Lung (tissue), 12 donors: ENCODE results near the gene DYRK1A. TPM values are rescaled to one million over a fixed set of nuclear protein-coding genes. Genes with fewer than 3 reads are reported as not detected.

Experiments used
- ATAC-seq: fragments of 200-7000 bp; cut with Tn5 transposase; one replicate; pipeline ENCODE4 v1.9.1; 2020; ENCODE audit warnings: moderate number of reproducible peaks; ENCODE audit not compliant: insufficient read depth, low FRiP score
- DNase-seq, 3 donors: peaks; one replicate each; pipeline ENCODE4 v3.0.0-alpha.2; 2013 to 2017
- H3K27ac ChIP-seq, 2 donors: one replicate each; pipeline ENCODE4 v1.5.1; 2013; ENCODE audit warnings: mild to moderate bottlenecking in 2 of 2, moderate library complexity in 2 of 2, control low read depth in 1 of 2, inconsistent platforms in 1 of 2, low read depth in 1 of 2, low read length in 1 of 2
- H3K27me3 ChIP-seq, 3 donors: one replicate each; pipeline ENCODE4 v1.5.1; 2013; ENCODE audit warnings: low read length in 2 of 3; ENCODE audit not compliant: control insufficient read depth in 3 of 3, insufficient read depth in 3 of 3
- H3K36me3 ChIP-seq, 4 donors: one replicate each; pipeline ENCODE4 v1.5.1; 2013; ENCODE audit warnings: low read length in 4 of 4, mild to moderate bottlenecking in 1 of 4, moderate library complexity in 1 of 4; ENCODE audit not compliant: control insufficient read depth in 4 of 4, insufficient read depth in 4 of 4
- H3K4me1 ChIP-seq, 5 donors: one replicate each; pipeline ENCODE4 v1.5.1; 2013; ENCODE audit warnings: low read length in 5 of 5, mild to moderate bottlenecking in 2 of 5, moderate library complexity in 1 of 5; ENCODE audit not compliant: control insufficient read depth in 5 of 5, insufficient read depth in 5 of 5
- H3K4me3 ChIP-seq: one replicate; pipeline ENCODE4 v1.5.1; 2013; ENCODE audit warnings: mild to moderate bottlenecking, control low read depth, moderate library complexity
- H3K9ac ChIP-seq, 2 donors: one replicate each; pipeline ENCODE4 v1.5.1; 2013; ENCODE audit warnings: low read length in 2 of 2, control low read depth in 1 of 2; ENCODE audit not compliant: insufficient read depth in 1 of 2
- H3K9me3 ChIP-seq, 4 donors: one replicate each; pipeline ENCODE4 v1.5.1; 2013; ENCODE audit warnings: low read length in 3 of 4, mild to moderate bottlenecking in 1 of 4, moderate library complexity in 1 of 4; ENCODE audit not compliant: control insufficient read depth in 4 of 4, insufficient read depth in 3 of 4
- WGBS, 2 donors: extraction: QIAGEN DNeasy Blood & Tissue Kit; methylation state at CpG; one replicate each; pipeline ENCODE4 v1.1.7; 2013; 5-methylcytosine and 5-hydroxymethylcytosine counted together
- polyA plus RNA-seq, 2 donors: library from polyadenylated mRNA; stranded (reverse); fragments of 200-250 nt; gene quantifications; one replicate each; pipeline ENCODE4 v1.2.1, GENCODE V29; 2013
- total RNA-seq, 2 donors: library from RNA; depleted of rRNA in 1 of 2; stranded (reverse); fragments of >200 nt in 1 of 2; gene quantifications; one replicate each; pipeline ENCODE4 v1.2.1, GENCODE V29; 2014 to 2021
- TF ChIP-seq, protein P1 (sequence below): IDR thresholded peaks from 2 replicates; pipeline ENCODE4 v1.5.1; 2012; ENCODE audit warnings: mild to moderate bottlenecking; ENCODE audit errors: control extremely low read depth, extremely low read depth
- donor health status: control.
- donor health status: control.
- donor health status: Bipolar disorder and iron deficiency.
- donor health status: healthy.
- donor health status: DM: yes; HTN: yes; CAD: no.

DYRK1A gene
- total and polyA plus RNA-seq, 4 donors: 22.1 to 149 (median 43.3) TPM

DNA sequence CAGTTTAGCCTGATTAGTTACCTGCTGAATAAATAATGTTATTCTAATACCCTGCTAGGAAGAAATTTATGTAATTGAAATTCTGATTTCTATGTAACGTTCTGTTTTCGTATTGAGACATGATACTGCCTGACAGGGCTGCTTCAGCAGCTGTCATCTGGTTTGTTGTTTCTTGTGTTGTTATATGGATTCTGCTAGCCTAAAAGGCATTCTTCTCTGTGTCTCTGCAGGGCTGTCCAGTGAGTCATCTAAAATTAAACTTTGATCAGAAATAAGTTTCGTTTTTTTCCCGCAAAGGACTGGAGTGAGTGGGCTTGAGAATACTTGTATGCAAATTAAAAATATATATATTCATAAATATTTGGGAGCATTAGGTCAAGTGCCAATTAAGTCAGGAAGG lies 93.0 kb downstream of the DYRK1A start:
- Histone ChIP-seq H3K36me3 (peaks cover 0 to 5% (median 0%) of the 10 kb centered on the region in 4 donors), H3K9ac (no peak overlapping the region), H3K9me3 (no peaks in the 10 kb centered on the region), H3K27me3 (no peaks in the 10 kb centered on the region), H3K27ac (no peak overlapping the region), H3K4me3 (no peak overlapping the region), H3K4me1 (peaks cover 24 to 47% (median 30%) of the 10 kb centered on the region in 5 donors)
- TF ChIP-seq, protein P1, sequence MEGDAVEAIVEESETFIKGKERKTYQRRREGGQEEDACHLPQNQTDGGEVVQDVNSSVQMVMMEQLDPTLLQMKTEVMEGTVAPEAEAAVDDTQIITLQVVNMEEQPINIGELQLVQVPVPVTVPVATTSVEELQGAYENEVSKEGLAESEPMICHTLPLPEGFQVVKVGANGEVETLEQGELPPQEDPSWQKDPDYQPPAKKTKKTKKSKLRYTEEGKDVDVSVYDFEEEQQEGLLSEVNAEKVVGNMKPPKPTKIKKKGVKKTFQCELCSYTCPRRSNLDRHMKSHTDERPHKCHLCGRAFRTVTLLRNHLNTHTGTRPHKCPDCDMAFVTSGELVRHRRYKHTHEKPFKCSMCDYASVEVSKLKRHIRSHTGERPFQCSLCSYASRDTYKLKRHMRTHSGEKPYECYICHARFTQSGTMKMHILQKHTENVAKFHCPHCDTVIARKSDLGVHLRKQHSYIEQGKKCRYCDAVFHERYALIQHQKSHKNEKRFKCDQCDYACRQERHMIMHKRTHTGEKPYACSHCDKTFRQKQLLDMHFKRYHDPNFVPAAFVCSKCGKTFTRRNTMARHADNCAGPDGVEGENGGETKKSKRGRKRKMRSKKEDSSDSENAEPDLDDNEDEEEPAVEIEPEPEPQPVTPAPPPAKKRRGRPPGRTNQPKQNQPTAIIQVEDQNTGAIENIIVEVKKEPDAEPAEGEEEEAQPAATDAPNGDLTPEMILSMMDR: no peak
- DNase-seq (no peak), ATAC-seq (no peak)
- 74 to 87% methylated on average over 4 of the region's 4 CpGs for WGBS, 2 donors

DNA sequence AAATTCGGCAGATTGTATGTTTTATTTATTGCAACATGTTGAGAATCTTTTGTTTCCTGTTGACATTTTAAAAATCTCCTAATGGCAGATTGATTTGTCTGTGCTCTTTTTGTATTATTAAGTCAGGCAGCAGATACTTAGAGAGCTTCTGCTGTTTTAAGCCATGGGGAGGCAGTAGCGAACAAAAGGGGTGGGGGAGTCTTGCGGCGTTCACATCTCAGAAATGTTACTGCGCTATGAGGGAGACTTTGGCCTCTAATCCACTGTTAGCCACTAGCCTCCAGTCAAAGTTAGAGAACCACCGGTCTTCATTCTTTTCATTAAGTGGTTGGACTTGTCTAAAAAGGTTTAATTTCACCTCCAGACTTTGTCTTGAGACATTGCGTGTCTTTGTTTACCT lies 93.6 kb downstream of the DYRK1A start:
- H3K9ac ChIP-seq: no peak overlapping the region
- TF ChIP-seq, protein P1: no peak
- DNase-seq (no peak), ATAC-seq (no peak)
- peaks cover 24 to 47% (median 30%) of the 10 kb centered on the region in 5 donors for H3K4me1 ChIP-seq
- peaks cover 0 to 5% (median 0%) of the 10 kb centered on the region in 4 donors for H3K36me3 ChIP-seq
- H3K9me3 ChIP-seq: no peaks in the 10 kb centered on the region
- 85 to 89% methylated on average over 7 of the region's 7 CpGs for WGBS, 2 donors
- no peaks in the 10 kb centered on the region for H3K27me3 ChIP-seq
- H3K4me3 ChIP-seq: no peak overlapping the region
- H3K27ac ChIP-seq: no peak overlapping the region

DNA sequence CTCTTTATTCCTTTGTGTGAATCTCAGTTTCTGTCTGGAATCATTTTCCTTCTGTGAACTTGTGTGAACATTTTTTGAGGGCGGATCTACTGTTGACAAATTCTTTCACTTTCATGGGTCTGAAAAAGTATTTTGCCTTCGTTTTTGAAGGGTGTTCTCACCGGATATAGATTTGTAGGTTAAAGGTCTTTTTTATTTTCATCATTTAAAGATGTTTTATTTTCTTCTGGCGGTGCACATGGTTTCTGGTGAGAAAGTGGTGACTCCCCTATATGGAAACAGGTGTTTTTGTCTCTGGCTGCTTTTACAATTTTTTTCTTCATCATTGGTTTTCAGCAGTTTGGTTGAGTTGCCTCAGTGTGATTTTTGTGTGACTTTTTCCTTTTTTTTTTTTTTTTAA lies 94.9 kb downstream of the DYRK1A start:
- 50 to 64% methylated on average over 4 of the region's 4 CpGs for WGBS, 2 donors
- no peak for DNase-seq

More for the DNA sequence above, 94.9 kb downstream of the DYRK1A start:
- H3K27me3 ChIP-seq: no peaks in the 10 kb centered on the region
- H3K4me3 ChIP-seq: no peak overlapping the region
- peaks cover 18 to 47% (median 28%) of the 10 kb centered on the region in 5 donors for H3K4me1 ChIP-seq
- H3K9ac ChIP-seq: no peak overlapping the region
- no peak for ATAC-seq
- H3K27ac ChIP-seq: no peak overlapping the region
- peaks cover 0 to 4% (median 0%) of the 10 kb centered on the region in 4 donors for H3K36me3 ChIP-seq
- TF ChIP-seq, protein P1: no peak
- H3K9me3 ChIP-seq: no peaks in the 10 kb centered on the region
